Esophagus muscularis mucosa (tissue), 3 donors: ENCODE results near the gene ANO4.

ENCODE experiments used
- POLR2A ChIP-seq: fragments of 450-650 bp; IDR thresholded peaks from one replicate; pipeline ENCODE4 v1.6.1; 2017; ENCODE audit warnings: antibody characterized with exemption, moderate library complexity, mild to moderate bottlenecking, low read depth
- TF ChIP-seq, protein P1 (sequence below), 3 experiments: fragments of 200-600 bp in 2 of 3; fragments of 450-650 bp in 1 of 3; sonication (generic) in 2 of 3; IDR thresholded peaks; one replicate each; pipeline ENCODE4 v1.5.1; 2017 to 2019; ENCODE audit warnings: antibody characterized with exemption in 3 of 3, mild to moderate bottlenecking in 2 of 3, moderate library complexity in 1 of 3

DNA sequence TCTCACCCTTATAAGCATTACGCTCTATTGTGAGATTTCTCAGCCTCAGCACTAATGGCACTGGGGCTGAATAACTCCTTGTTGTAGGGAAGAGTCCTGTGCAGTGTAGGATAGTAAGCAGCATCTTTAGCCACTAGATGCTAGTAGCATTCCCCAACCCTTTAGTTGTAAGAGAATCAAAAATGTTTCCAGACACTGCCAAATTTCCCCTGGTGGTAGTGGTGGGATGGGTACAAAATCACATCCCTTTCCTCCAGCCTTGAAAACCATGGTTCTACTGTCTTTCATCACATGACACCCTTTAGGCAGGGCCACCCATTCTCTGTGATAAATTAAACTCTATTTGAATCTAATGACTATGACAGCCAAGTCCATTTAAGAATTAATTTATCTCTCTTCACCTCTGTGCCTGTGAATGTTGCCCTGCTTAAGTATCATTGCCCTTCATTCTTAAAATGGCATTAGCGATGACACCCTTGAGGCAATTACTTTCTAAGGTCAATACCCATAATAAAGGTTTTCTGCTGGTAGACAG, 199.4 kb downstream of the ANO4 start:
- no peak for TF ChIP-seq POLR2A
- TF ChIP-seq, protein P1, sequence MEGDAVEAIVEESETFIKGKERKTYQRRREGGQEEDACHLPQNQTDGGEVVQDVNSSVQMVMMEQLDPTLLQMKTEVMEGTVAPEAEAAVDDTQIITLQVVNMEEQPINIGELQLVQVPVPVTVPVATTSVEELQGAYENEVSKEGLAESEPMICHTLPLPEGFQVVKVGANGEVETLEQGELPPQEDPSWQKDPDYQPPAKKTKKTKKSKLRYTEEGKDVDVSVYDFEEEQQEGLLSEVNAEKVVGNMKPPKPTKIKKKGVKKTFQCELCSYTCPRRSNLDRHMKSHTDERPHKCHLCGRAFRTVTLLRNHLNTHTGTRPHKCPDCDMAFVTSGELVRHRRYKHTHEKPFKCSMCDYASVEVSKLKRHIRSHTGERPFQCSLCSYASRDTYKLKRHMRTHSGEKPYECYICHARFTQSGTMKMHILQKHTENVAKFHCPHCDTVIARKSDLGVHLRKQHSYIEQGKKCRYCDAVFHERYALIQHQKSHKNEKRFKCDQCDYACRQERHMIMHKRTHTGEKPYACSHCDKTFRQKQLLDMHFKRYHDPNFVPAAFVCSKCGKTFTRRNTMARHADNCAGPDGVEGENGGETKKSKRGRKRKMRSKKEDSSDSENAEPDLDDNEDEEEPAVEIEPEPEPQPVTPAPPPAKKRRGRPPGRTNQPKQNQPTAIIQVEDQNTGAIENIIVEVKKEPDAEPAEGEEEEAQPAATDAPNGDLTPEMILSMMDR (IDR thresholded peaks at IDR 0.05), result no peak
